ENCODE data around the gene TLCD5. TPM values are rescaled to one million over a fixed set of nuclear protein-coding genes. Genes with fewer than 3 reads are reported as not detected.

Gene TLCD5
- total RNA-seq, 4 donors from 2014 or later: 6.3 to 9.4 (median 8.2) TPM

DNA sequence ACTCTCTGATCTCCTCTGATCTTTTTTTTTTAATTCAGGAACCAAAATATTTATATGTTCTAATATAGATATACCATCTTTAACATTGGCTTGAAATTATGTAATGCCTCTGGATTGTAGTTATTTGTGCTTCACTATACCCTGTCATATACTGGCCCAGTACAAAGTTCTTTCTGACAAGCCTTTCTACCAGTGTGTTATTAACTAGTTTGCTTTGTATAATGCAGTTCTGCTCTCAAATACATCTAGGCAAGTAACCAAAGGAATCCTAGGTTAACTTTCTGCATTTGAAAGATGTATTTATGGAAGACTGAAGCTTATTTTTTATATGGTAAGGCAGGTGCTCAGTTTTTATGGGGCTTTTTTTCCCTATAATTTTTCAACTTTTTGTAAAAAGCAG is 47.2 kb downstream of the TLCD5 start:
- TF ChIP-seq EP300 (IDR thresholded peaks at IDR 0.05) (no peak), POLR2A (IDR thresholded peaks at IDR 0.05) (no peak)
- TF ChIP-seq, protein P1, sequence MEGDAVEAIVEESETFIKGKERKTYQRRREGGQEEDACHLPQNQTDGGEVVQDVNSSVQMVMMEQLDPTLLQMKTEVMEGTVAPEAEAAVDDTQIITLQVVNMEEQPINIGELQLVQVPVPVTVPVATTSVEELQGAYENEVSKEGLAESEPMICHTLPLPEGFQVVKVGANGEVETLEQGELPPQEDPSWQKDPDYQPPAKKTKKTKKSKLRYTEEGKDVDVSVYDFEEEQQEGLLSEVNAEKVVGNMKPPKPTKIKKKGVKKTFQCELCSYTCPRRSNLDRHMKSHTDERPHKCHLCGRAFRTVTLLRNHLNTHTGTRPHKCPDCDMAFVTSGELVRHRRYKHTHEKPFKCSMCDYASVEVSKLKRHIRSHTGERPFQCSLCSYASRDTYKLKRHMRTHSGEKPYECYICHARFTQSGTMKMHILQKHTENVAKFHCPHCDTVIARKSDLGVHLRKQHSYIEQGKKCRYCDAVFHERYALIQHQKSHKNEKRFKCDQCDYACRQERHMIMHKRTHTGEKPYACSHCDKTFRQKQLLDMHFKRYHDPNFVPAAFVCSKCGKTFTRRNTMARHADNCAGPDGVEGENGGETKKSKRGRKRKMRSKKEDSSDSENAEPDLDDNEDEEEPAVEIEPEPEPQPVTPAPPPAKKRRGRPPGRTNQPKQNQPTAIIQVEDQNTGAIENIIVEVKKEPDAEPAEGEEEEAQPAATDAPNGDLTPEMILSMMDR (IDR thresholded peaks at IDR 0.05): no peak
- no peak for DNase-seq (ENCODE audit: low spot score in 2 of 2)
- H3K36me3 ChIP-seq: no peaks in the 10 kb centered on the region
- peaks cover 0 to 60% (median 22%) of the 10 kb centered on the region in 4 donors for H3K4me1 ChIP-seq
- peak overlapping the region in 2 of 4 donors; percentile 22 to 23 for H3K27ac ChIP-seq
- no peaks in the 10 kb centered on the region for H3K9me3 ChIP-seq
- no peak overlapping the region for H3K4me3 ChIP-seq
- H3K27me3 ChIP-seq: no peaks in the 10 kb centered on the region

DNA sequence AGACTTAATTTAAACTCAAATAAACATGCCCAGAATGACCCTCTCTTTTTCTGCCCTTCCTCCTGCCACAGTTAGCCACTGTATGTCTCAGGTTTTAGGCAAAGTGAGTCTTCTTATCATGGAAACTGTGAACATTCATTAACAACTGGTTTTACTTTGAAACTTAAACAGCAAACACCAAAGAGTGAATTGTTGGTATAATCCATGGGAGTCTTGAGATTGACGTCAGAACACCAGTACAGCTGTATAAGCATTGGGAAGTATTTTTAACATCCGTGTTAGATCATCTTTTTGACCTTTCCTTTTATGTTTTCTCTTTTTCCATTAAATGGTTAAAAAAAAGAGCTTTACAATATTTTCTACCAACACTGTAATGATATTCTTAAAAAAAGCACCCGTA is 50.0 kb downstream of the TLCD5 start:
- H3K27me3 ChIP-seq: no peaks in the 10 kb centered on the region
- no peak for DNase-seq (ENCODE audit: low spot score in 2 of 2)
- H3K4me1 ChIP-seq: peaks cover 0 to 65% (median 21%) of the 10 kb centered on the region in 4 donors
- 38 to 50% methylated on average over 3 of the region's 3 CpGs for WGBS, 2 donors
- peaks cover 0 to 10% (median 0%) of the 10 kb centered on the region in 4 donors for H3K9me3 ChIP-seq
- TF ChIP-seq POLR2A (IDR thresholded peaks at IDR 0.05) (no peak), EP300 (IDR thresholded peaks at IDR 0.05) (no peak)
- TF ChIP-seq, protein P1 (IDR thresholded peaks at IDR 0.05): no peak
- no peak overlapping the region for H3K4me3 ChIP-seq
- H3K27ac ChIP-seq: peak overlapping the region in 1 of 4 donors; percentile 32
- H3K36me3 ChIP-seq: no peaks in the 10 kb centered on the region

DNA sequence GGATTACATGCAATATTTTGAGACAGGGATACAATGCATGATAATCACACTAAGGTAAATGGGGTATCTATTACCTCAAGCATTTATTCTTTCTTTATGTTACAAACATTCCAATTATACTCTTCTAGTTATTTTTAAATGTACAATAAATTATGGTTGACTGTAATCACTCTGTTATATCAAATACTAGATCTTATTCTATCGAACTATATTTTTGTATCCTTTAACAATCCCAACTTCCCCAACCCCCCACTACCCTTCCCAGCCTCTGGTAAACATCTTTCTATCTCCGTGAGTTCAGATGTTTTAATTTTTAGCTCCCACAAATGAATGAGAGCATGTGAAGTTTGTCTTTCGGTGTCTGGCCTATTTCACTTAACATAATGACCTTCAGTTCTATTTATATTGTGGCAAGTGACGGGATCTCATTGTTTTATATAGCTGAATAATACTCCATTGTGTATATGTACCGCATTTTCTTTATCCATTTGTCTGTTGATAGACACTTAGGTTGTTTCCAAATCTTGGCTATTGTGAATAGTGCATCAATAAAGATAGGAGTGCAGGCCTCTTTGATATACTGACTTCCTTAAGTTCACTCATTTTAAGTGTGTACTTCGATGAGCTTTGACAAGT is 51.6 kb downstream of the TLCD5 start:
- WGBS, 2 donors: 54 to 60% methylated on average over 6 of the region's 6 CpGs
- no peak for TF ChIP-seq POLR2A (IDR thresholded peaks at IDR 0.05)
- Histone ChIP-seq H3K27ac (no peak overlapping the region), H3K27me3 (no peaks in the 10 kb centered on the region), H3K9me3 (peaks cover 0 to 10% (median 0%) of the 10 kb centered on the region in 4 donors), H3K4me3 (no peak overlapping the region), H3K4me1 (peaks cover 0 to 65% (median 21%) of the 10 kb centered on the region in 4 donors), H3K36me3 (no peaks in the 10 kb centered on the region)
- no peak for DNase-seq (ENCODE audit: low spot score in 2 of 2)

DNA sequence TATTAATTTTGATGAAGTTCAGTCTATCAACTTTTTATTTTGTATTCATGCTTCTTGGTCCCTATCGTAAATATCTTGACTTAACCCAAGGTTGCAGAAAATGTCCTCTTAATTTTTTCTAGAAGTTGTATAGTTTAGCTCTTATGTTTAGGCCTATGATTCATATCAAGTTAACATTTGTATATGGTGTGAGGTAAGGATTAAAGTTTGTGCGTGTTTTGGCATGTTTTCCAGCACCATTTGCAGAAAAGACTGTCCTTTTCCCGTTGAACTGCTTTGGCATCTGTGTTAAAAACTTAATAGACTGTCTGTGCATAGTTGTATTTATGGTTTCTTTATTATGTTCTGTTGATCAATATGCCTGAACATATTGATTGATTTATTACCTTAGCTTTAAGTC is 53.4 kb downstream of the TLCD5 start:
- Histone ChIP-seq H3K27me3 (no peaks in the 10 kb centered on the region), H3K4me1 (peaks cover 0 to 67% (median 12%) of the 10 kb centered on the region in 4 donors), H3K36me3 (no peaks in the 10 kb centered on the region), H3K4me3 (no peak overlapping the region), H3K27ac (no peak overlapping the region), H3K9me3 (peaks cover 0 to 10% (median 0%) of the 10 kb centered on the region in 4 donors)
- no peak for DNase-seq (ENCODE audit: low spot score in 2 of 2)
- WGBS, 2 donors: 94% methylated on average over 3 of the region's 3 CpGs
- TF ChIP-seq, protein P1 (IDR thresholded peaks at IDR 0.05): no peak
- TF ChIP-seq EP300 (IDR thresholded peaks at IDR 0.05) (no peak), POLR2A (IDR thresholded peaks at IDR 0.05) (no peak)

DNA sequence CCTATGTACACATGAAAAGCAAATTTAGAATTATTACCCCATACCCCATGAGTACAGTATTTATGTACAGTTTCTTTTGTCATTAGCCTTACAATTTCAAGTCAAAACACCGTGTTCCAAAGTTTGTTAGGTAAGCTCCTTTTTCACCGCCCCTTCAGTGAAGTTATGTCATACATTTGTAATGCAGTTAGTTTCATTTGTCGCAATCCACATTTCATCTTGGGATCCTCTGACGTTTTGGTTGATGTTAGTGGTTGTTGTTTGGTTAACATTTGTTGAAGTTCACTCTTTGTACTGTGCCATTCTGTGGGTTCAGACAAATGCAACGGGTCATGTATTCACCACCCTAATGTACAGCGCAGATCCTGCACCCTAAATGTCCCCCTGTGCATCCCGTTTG is 56.3 kb downstream of the TLCD5 start:
- Histone ChIP-seq H3K4me1 (peaks cover 2 to 71% (median 10%) of the 10 kb centered on the region in 4 donors), H3K27me3 (no peaks in the 10 kb centered on the region), H3K27ac (no peak overlapping the region), H3K9me3 (peaks cover 0 to 10% (median 0%) of the 10 kb centered on the region in 4 donors), H3K36me3 (no peaks in the 10 kb centered on the region), H3K4me3 (no peak overlapping the region)
- WGBS, 2 donors: 69% methylated on average over 7 of the region's 7 CpGs
- TF ChIP-seq, protein P1 (IDR thresholded peaks at IDR 0.05): no peak
- no peak for TF ChIP-seq POLR2A (IDR thresholded peaks at IDR 0.05)
- TF ChIP-seq EP300 (IDR thresholded peaks at IDR 0.05): no peak
- DNase-seq (ENCODE audit: low spot score in 2 of 2): no peak

Small RNA genes within 50 kb of the gene (small RNA-seq; reads per million reads assigned to genes)
- gene RF00100: 236 reads per million, percentile 97 among the genes with 10 or more reads in this experiment

Other genes starting within 250 kb of the TLCD5 start
- gene TRIM29, start 187.2 kb upstream of the TLCD5 start, total RNA-seq: 10 to 100 TPM in 3 of 4 donors, 1 to 10 TPM in 1; 2.4 to 64.9 (median 40.7) TPM
- 100 to 1,000 TPM in 3 of 4 donors, 10 to 100 TPM in 1; 74.7 to 192 (median 124) TPM for gene OAF, start 114.3 kb upstream of the TLCD5 start, total RNA-seq
- gene POU2F3, start 85.2 kb upstream of the TLCD5 start, total RNA-seq: under 1 TPM in 1 of 4 donors, not detected in 3; 0.22 TPM
- gene ARHGEF12, start 11.1 kb downstream of the TLCD5 start, total RNA-seq: 100 to 1,000 TPM in 2 of 4 donors, 10 to 100 TPM in 2; 92.1 to 122 (median 104) TPM
- under 1 TPM in 2 of 4 donors, not detected in 2; 0.22 to 0.98 TPM for gene GRIK4, start 186.4 kb downstream of the TLCD5 start, total RNA-seq

Measured in tibial nerve (tissue), 4 donors.